Hepatocyte (in vitro differentiated cells): ENCODE results near the gene RIBC2. TPM values are rescaled to one million over a fixed set of nuclear protein-coding genes. Genes with fewer than 3 reads are reported as not detected.
A peak's percentile ranks its signal among the peaks of the same experiment; 100 is the strongest.

Experiments used
- DNase-seq: peaks from one replicate; pipeline ENCODE4 v3.0.0-alpha.2; 2016; ENCODE audit warnings: low spot score
- H2AFZ ChIP-seq: fragments of 200-600 bp; sonication (generic); 2 replicates; pipeline ENCODE4 v1.6.0; 2016; ENCODE audit warnings: antibody characterized with exemption, mild to moderate bottlenecking
- H3K27ac ChIP-seq: fragments of 200-600 bp; sonication (generic); 2 replicates; pipeline ENCODE4 v1.5.1; 2016; ENCODE audit warnings: mild to moderate bottlenecking
- H3K27me3 ChIP-seq: fragments of 200-600 bp; sonication (generic); 2 replicates; pipeline ENCODE4 v1.6.1; 2016
- H3K36me3 ChIP-seq: fragments of 200-600 bp; sonication (generic); replicated peaks from 2 replicates; pipeline ENCODE4 v1.5.1; 2016; ENCODE audit warnings: low read depth; ENCODE audit not compliant: insufficient read depth
- H3K4me1 ChIP-seq: fragments of 200-600 bp; sonication (generic); 2 replicates; pipeline ENCODE4 v1.5.1; 2016; ENCODE audit warnings: mild to moderate bottlenecking, moderate library complexity; ENCODE audit not compliant: insufficient read depth
- H3K4me2 ChIP-seq: fragments of 200-600 bp; sonication (generic); 2 replicates; pipeline ENCODE4 v1.6.0; 2016
- H3K4me3 ChIP-seq: fragments of 200-600 bp; sonication (generic); 2 replicates; pipeline ENCODE4 v1.5.1; 2016; ENCODE audit warnings: mild to moderate bottlenecking
- H3K79me2 ChIP-seq: fragments of 200-600 bp; sonication (generic); 2 replicates; pipeline ENCODE4 v1.6.0; 2017; ENCODE audit warnings: mild to moderate bottlenecking
- H3K9me2 ChIP-seq: fragments of 200-600 bp; sonication (generic); replicated peaks from 2 replicates; pipeline ENCODE4 v1.6.0; 2017; ENCODE audit warnings: mild to moderate bottlenecking; ENCODE audit not compliant: insufficient read depth
- H3K9me3 ChIP-seq: fragments of 200-600 bp; sonication (generic); 2 replicates; pipeline ENCODE4 v1.5.1; 2016; ENCODE audit warnings: low read depth, mild to moderate bottlenecking
- H4K20me1 ChIP-seq: fragments of 200-600 bp; sonication (generic); 2 replicates; pipeline ENCODE4 v1.6.0; 2016; ENCODE audit warnings: mild to moderate bottlenecking; ENCODE audit not compliant: insufficient read depth, poor library complexity, severe bottlenecking
- EZH2 ChIP-seq: fragments of 200-600 bp; sonication (generic); IDR thresholded peaks from 2 replicates; pipeline ENCODE4 v1.6.1; 2016; ENCODE audit warnings: antibody characterized with exemption, mild to moderate bottlenecking, borderline replicate concordance
- EZH2phosphoT487 ChIP-seq: fragments of 200-600 bp; sonication (generic); IDR thresholded peaks from one replicate; pipeline ENCODE4 v1.6.1; 2018; ENCODE audit warnings: antibody characterized with exemption, mild to moderate bottlenecking, low read depth, moderate library complexity; ENCODE audit not compliant: unreplicated experiment, severe bottlenecking
- WGBS: methylation state at CpG from one replicate; pipeline ENCODE4 v1.1.6; 2016; ENCODE audit warnings: low lambda C conversion rate; ENCODE audit errors: missing lambda C conversion rate; 5-methylcytosine and 5-hydroxymethylcytosine counted together
- polyA plus RNA-seq: library from polyadenylated mRNA; unstranded; fragments of >200 nt; fragmentation: Nextera tagmentation; extraction: Ambion mirVana; gene quantifications from 2 replicates; pipeline ENCODE4 v1.2.1, GENCODE V29; 2016
- total RNA-seq: library from RNA; depleted of rRNA; stranded (reverse); fragments of >200 nt; gene quantifications from 2 replicates; pipeline ENCODE4 v1.2.3, GENCODE V29; 2014
- TF ChIP-seq, protein P1 (sequence below): fragments of 200-600 bp; sonication (generic); IDR thresholded peaks from 2 replicates; pipeline ENCODE4 v1.5.1; 2016; ENCODE audit warnings: antibody characterized with exemption, mild to moderate bottlenecking; ENCODE audit not compliant: poor library complexity

The RIBC2 gene
- total and polyA plus RNA-seq, 2 experiments from 2014 or later: 0.50 to 0.56 TPM

DNA sequence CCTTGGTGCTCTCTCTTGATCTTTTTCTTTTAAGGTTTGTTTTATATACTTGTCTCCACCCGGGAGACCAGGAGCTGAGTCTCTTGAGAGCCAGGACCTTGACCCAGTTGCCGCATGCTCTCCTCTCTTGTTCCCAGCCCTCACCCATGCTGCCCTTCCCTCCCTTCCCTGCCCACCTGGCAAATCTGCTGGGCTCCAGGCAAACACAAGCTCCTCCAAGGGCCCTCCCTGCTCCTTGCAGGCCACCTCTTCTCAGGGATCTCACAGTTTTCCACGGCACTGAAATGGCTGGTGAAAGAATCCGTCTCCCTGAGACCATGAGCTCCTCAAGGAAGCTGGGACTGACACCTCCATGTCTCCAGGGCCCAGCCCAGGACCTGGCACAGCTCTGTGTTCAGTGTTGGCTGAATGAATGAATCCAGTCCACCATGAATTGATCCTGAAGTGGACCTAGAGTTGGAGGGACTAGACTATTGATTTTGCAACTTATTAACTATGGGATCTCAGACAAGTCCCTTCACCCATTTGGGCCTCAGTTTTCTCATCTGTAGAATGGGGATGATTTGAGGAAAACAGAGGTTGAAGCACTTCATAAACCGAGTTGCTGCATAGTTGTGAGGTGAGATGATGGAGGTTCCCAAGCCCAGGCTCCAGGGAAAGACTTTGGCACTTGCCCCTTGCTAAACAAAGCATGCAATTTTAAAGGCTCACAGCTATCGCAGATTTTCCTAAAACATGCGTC, 64.0 kb downstream of the RIBC2 start:
- Histone ChIP-seq H2AFZ (no peak overlapping the region), H3K4me1 (peaks cover 35% of the 10 kb centered on the region), H3K9me3 (no peaks in the 10 kb centered on the region), H4K20me1 (no peaks in the 10 kb centered on the region), H3K27ac (peak overlapping the region; percentile 46), H3K27me3 (no peaks in the 10 kb centered on the region), H3K36me3 (no peaks in the 10 kb centered on the region), H3K4me2 (no peak overlapping the region), H3K4me3 (no peak overlapping the region), H3K9me2 (no peaks in the 10 kb centered on the region), H3K79me2 (no peaks in the 10 kb centered on the region)
- WGBS: 97% methylated on average over 7 of the region's 7 CpGs
- DNase-seq: no peak
- TF ChIP-seq EZH2: no peak
- TF ChIP-seq EZH2phosphoT487: no peak
- TF ChIP-seq, protein P1, sequence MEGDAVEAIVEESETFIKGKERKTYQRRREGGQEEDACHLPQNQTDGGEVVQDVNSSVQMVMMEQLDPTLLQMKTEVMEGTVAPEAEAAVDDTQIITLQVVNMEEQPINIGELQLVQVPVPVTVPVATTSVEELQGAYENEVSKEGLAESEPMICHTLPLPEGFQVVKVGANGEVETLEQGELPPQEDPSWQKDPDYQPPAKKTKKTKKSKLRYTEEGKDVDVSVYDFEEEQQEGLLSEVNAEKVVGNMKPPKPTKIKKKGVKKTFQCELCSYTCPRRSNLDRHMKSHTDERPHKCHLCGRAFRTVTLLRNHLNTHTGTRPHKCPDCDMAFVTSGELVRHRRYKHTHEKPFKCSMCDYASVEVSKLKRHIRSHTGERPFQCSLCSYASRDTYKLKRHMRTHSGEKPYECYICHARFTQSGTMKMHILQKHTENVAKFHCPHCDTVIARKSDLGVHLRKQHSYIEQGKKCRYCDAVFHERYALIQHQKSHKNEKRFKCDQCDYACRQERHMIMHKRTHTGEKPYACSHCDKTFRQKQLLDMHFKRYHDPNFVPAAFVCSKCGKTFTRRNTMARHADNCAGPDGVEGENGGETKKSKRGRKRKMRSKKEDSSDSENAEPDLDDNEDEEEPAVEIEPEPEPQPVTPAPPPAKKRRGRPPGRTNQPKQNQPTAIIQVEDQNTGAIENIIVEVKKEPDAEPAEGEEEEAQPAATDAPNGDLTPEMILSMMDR: no peak

DNA sequence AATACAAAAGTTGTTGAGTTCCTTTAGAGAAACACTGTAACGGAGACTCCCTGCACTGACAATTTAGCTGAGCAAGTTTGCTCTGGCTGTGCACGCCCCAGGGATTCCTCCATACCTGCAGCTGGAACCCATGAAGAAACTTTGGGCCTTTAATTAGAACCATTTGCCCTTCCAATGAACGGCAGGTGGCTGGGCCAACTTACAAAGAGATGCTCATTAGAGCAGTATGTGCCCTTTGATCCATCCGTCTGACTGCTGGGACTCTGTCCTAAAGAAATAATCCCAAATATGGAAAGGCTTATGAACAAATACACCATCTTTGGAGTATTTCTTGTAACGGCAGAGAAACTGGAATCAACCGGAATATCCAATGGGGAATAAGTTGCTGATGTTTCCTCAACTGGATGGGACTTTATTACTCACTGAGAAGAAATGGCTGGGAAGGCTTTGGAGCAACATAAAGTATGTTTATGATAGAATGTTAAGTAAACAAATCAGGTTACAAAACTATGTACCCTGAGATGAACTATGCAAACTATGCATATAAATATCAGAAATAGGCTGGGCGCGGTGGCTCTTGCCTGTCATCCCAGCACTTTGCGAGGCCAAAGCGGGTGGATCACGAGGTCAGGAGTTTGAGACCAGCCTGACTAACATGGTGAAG, 64.7 kb downstream of the RIBC2 start:
- Histone ChIP-seq H4K20me1 (no peaks in the 10 kb centered on the region), H3K27me3 (no peaks in the 10 kb centered on the region), H3K4me2 (no peak overlapping the region), H3K9me3 (no peaks in the 10 kb centered on the region), H3K4me1 (peaks cover 35% of the 10 kb centered on the region), H3K4me3 (no peak overlapping the region), H3K36me3 (no peaks in the 10 kb centered on the region), H3K27ac (peak overlapping the region; percentile 74), H2AFZ (no peak overlapping the region), H3K79me2 (no peaks in the 10 kb centered on the region), H3K9me2 (no peaks in the 10 kb centered on the region)
- peak; percentile 45 for DNase-seq
- 54% methylated on average over 11 of the region's 11 CpGs for WGBS
- no peak for TF ChIP-seq EZH2
- TF ChIP-seq, protein P1: no peak
- TF ChIP-seq EZH2phosphoT487: no peak

DNA sequence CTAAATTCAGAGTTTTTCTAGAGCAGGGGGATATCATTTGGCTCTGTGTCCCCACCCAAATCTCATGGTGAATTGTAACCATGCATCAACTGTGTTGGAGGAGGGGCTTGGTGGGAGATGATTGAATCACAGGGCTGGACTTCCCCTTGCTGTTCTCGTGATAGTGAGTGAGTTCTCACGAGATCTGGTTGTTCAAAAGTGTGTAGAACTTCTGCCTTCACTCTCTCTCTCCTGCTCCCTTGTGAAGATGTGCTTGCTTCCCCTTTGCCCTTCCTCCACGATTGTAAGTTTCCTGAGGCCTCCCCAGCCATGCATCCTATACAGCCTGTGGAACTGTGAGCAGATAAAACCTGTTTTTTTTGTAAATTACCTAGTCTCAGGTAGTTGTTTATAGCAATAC, 67.2 kb downstream of the RIBC2 start:
- H3K4me3 ChIP-seq: no peak overlapping the region
- no peak for DNase-seq
- H3K27ac ChIP-seq: no peak overlapping the region
- no peak overlapping the region for H3K4me2 ChIP-seq
- 85% methylated on average over 3 of the region's 3 CpGs for WGBS
- H3K9me3 ChIP-seq: no peaks in the 10 kb centered on the region
- no peak for TF ChIP-seq EZH2
- TF ChIP-seq, protein P1: no peak
- no peak for TF ChIP-seq EZH2phosphoT487
- H3K27me3 ChIP-seq: no peaks in the 10 kb centered on the region
- H3K9me2 ChIP-seq: no peaks in the 10 kb centered on the region
- no peaks in the 10 kb centered on the region for H3K36me3 ChIP-seq
- no peaks in the 10 kb centered on the region for H4K20me1 ChIP-seq
- H2AFZ ChIP-seq: no peak overlapping the region
- H3K79me2 ChIP-seq: no peaks in the 10 kb centered on the region
- peaks cover 29% of the 10 kb centered on the region for H3K4me1 ChIP-seq
